SK-N-MC (cell line): ENCODE results near the gene OR52N5.

Source experiments
- EZH2 ChIP-seq: fragments of 200-600 bp; sonication (generic); IDR thresholded peaks from one replicate; pipeline ENCODE4 v1.6.1; 2017; ENCODE audit warnings: antibody characterized with exemption
- FOXP2 ChIP-seq: optimal IDR thresholded peaks from 2 replicates; pipeline ENCODE3; 2011; ENCODE audit warnings: mild to moderate bottlenecking, moderate library complexity; ENCODE audit not compliant: insufficient read depth; ENCODE audit errors: extremely low read length, control extremely low read depth
- POLR2AphosphoS5 ChIP-seq: IDR thresholded peaks from 2 replicates; pipeline ENCODE4 v1.6.1; 2012; ENCODE audit warnings: mild to moderate bottlenecking, low read depth, low read length, borderline replicate concordance

- TF ChIP-seq EZH2 (no peak), POLR2AphosphoS5 (no peak), FOXP2 (no peak)
Observed at GRCh38 chr11:5818245-5818886, 35.2 kb upstream of the OR52N5 start.
